Kidney (tissue), 14 donors: ENCODE measurements around the gene EPB41L5. TPM values are rescaled to one million over a fixed set of nuclear protein-coding genes. Genes with fewer than 3 reads are reported as not detected.

Source experiments
- DNase-seq, 5 donors: peaks; one replicate each; pipeline ENCODE4 v3.0.0-alpha.2; 2013 to 2020
- FAIRE-seq: peaks from 2 replicates; lab custom pipeline; 2012; peaks lifted over from hg19 to GRCh38; lab: Jason Lieb, UNC
- H3K27ac ChIP-seq, 2 donors: one replicate each; pipeline ENCODE4 v1.7.0; 2013; ENCODE audit warnings: low read depth in 2 of 2, low read length in 2 of 2, inconsistent platforms in 1 of 2
- H3K27me3 ChIP-seq: one replicate; pipeline ENCODE4 v1.7.1; 2013; ENCODE audit warnings: low read length, inconsistent platforms; ENCODE audit not compliant: control insufficient read depth, insufficient read depth
- H3K36me3 ChIP-seq, 3 donors: one replicate each; pipeline versions ENCODE4 v1.7.0 to v1.7.1; 2013; ENCODE audit warnings: low read length in 3 of 3, control low read depth in 1 of 3, inconsistent platforms in 1 of 3; ENCODE audit not compliant: insufficient read depth in 3 of 3, control insufficient read depth in 2 of 3
- H3K4me1 ChIP-seq, 3 donors: one replicate each; pipeline versions ENCODE4 v1.7.0 to v1.7.1; 2013; ENCODE audit warnings: low read length in 3 of 3, inconsistent platforms in 1 of 3, low read depth in 1 of 3; ENCODE audit not compliant: control insufficient read depth in 2 of 3, insufficient read depth in 2 of 3
- H3K4me3 ChIP-seq, 3 donors: one replicate each; pipeline versions ENCODE4 v1.7.0 to v1.8.1; 2013; ENCODE audit warnings: low read length in 3 of 3, control low read depth in 1 of 3, inconsistent platforms in 1 of 3
- H3K9ac ChIP-seq, 3 donors: one replicate each; pipeline versions ENCODE4 v1.7.0 to v1.7.1; 2013; ENCODE audit warnings: low read length in 3 of 3, control low read depth in 1 of 3, inconsistent platforms in 1 of 3
- H3K9me3 ChIP-seq, 3 donors: one replicate each; pipeline versions ENCODE4 v1.7.0 to v1.7.1; 2013; ENCODE audit warnings: low read length in 3 of 3, control low read depth in 1 of 3, inconsistent platforms in 1 of 3; ENCODE audit not compliant: control insufficient read depth in 2 of 3, insufficient read depth in 1 of 3
- CTCF ChIP-seq: IDR thresholded peaks from 3 replicates; pipeline ENCODE4 v1.5.1; 2012; ENCODE audit warnings: mild to moderate bottlenecking, moderate library complexity, borderline replicate concordance; ENCODE audit not compliant: insufficient read depth; ENCODE audit errors: extremely low read depth
- intact Hi-C: fragments of 100-400 bp; cut with DNase I; formaldehyde crosslinking; loops from one replicate; pipeline ENCODE4 v1.11.1; 2022
- polyA plus RNA-seq: library from polyadenylated mRNA; stranded (reverse); fragments of 350-450 nt; fragmentation: Illumina TruSeq; extraction: RNeasy Lipid Tissue Mini Kit (QIAGEN cat#74804); gene quantifications from one replicate; pipeline ENCODE4 v1.2.3, GENCODE V29; 2014; ENCODE audit warnings: low read depth, low replicate concordance; ENCODE audit not compliant: insufficient read depth
- total RNA-seq: library from RNA; stranded (reverse); fragmentation: NEBNext Ultra II Directional; extraction: Animal tissue kit (Norgen Biotek cat#: 25700); gene quantifications from one replicate; pipeline ENCODE4 v1.2.1, GENCODE V29; 2021
- donor health status: control.
- donor health status: control.
- donor health status: control.
- donor health status: control.
- donor health status: control.
- donor health status: DM: yes; HTN: yes; CAD: no.
- donor health status: Normal renal cell carcinoma (clear cell type).

The EPB41L5 gene
- total and polyA plus RNA-seq, 2 donors from 2014 or later: 28.2 to 49.4 TPM

GRCh38 chr2:120013597-120014223, 833 bp downstream of the EPB41L5 start:
- no peak for TF ChIP-seq CTCF
- Histone ChIP-seq H3K27me3 (no peaks in the 10 kb centered on the region), H3K9me3 (no peaks in the 10 kb centered on the region), H3K36me3 (no peaks in the 10 kb centered on the region), H3K9ac (peak overlapping the region; percentile 43 to 81 (median 59)), H3K4me1 (peaks cover 0 to 7% (median 4%) of the 10 kb centered on the region in 3 donors), H3K27ac (peak overlapping the region; percentile 91 to 99), H3K4me3 (peak overlapping the region; percentile 63 to 91 (median 82))
- DNase-seq: peak in 2 of 5 donors; percentile 71 to 75
- intact Hi-C loops: no loop called here
- no peak for FAIRE-seq

- intact Hi-C loops: no loop called here
- DNase-seq: peak in 3 of 5 donors; percentile 39 to 78 (median 76)
- peak overlapping the region; percentile 63 to 91 (median 82) for H3K4me3 ChIP-seq
Measured at GRCh38 chr2:120014226-120014980, 1.5 kb downstream of the EPB41L5 start.

GRCh38 chr2:120016800-120017199, 3.9 kb downstream of the EPB41L5 start:
- no peak overlapping the region for H3K9ac ChIP-seq
- H3K27me3 ChIP-seq: no peaks in the 10 kb centered on the region
- FAIRE-seq (no peak), DNase-seq (no peak)
- intact Hi-C loops: no loop called here
- peaks cover 0 to 7% (median 4%) of the 10 kb centered on the region in 3 donors for H3K4me1 ChIP-seq
- H3K27ac ChIP-seq: no peak overlapping the region
- no peak overlapping the region for H3K4me3 ChIP-seq
- TF ChIP-seq CTCF: no peak
- no peaks in the 10 kb centered on the region for H3K9me3 ChIP-seq
- no peaks in the 10 kb centered on the region for H3K36me3 ChIP-seq

More at GRCh38 chr2:120014226-120014980, 1.5 kb downstream of the EPB41L5 start:
- Histone ChIP-seq H3K4me1 (peaks cover 0 to 7% (median 4%) of the 10 kb centered on the region in 3 donors), H3K36me3 (no peaks in the 10 kb centered on the region), H3K27ac (peak overlapping the region; percentile 42 to 65), H3K9ac (peak overlapping the region in 2 of 3 donors; percentile 59 to 81), H3K27me3 (no peaks in the 10 kb centered on the region), H3K9me3 (no peaks in the 10 kb centered on the region)
- FAIRE-seq: no peak
- TF ChIP-seq CTCF: no peak
